ENCODE results near the gene BHLHA15.

The BHLHA15 gene

GRCh38 chr7:98177553-98177952 lies 33.7 kb upstream of the BHLHA15 start:
- Mint-ChIP-seq H3K27me3 (no peaks in the 10 kb centered on the region), H3K36me3 (ENCODE audit: low read depth) (peaks cover 14% of the 10 kb centered on the region), H3K27ac (no peak overlapping the region), H3K4me3 (no peak overlapping the region), H3K4me1 (ENCODE audit: low read depth) (no peaks in the 10 kb centered on the region), H3K9me3 (no peaks in the 10 kb centered on the region)

- H3K36me3 Mint-ChIP-seq (ENCODE audit: low read depth): peaks cover 14% of the 10 kb centered on the region
- H3K4me1 Mint-ChIP-seq (ENCODE audit: low read depth): no peaks in the 10 kb centered on the region
- no peak overlapping the region for H3K27ac Mint-ChIP-seq
- H3K9me3 Mint-ChIP-seq: no peaks in the 10 kb centered on the region
- no peak overlapping the region for H3K4me3 Mint-ChIP-seq
- H3K27me3 Mint-ChIP-seq: no peaks in the 10 kb centered on the region
Observed at GRCh38 chr7:98178321-98178720, 32.9 kb upstream of the BHLHA15 start.

GRCh38 chr7:98178762-98179490 lies 32.3 kb upstream of the BHLHA15 start:
- Mint-ChIP-seq H3K36me3 (ENCODE audit: low read depth) (peaks cover 14% of the 10 kb centered on the region), H3K27ac (no peak overlapping the region), H3K4me3 (no peak overlapping the region), H3K4me1 (ENCODE audit: low read depth) (no peaks in the 10 kb centered on the region), H3K9me3 (no peaks in the 10 kb centered on the region), H3K27me3 (no peaks in the 10 kb centered on the region)

- Mint-ChIP-seq H3K36me3 (ENCODE audit: low read depth) (peaks cover 10% of the 10 kb centered on the region), H3K4me1 (ENCODE audit: low read depth) (no peaks in the 10 kb centered on the region), H3K27me3 (no peaks in the 10 kb centered on the region), H3K4me3 (no peak overlapping the region), H3K9me3 (no peaks in the 10 kb centered on the region), H3K27ac (no peak overlapping the region)
Observed at GRCh38 chr7:98180751-98181150, 30.5 kb upstream of the BHLHA15 start.

GRCh38 chr7:98185101-98185500 lies 26.1 kb upstream of the BHLHA15 start:
- peaks cover 29% of the 10 kb centered on the region for H3K36me3 Mint-ChIP-seq (ENCODE audit: low read depth)
- no peak overlapping the region for H3K4me3 Mint-ChIP-seq
- H3K4me1 Mint-ChIP-seq (ENCODE audit: low read depth): no peaks in the 10 kb centered on the region
- H3K27ac Mint-ChIP-seq: no peak overlapping the region
- no peaks in the 10 kb centered on the region for H3K27me3 Mint-ChIP-seq
- H3K9me3 Mint-ChIP-seq: no peaks in the 10 kb centered on the region

GRCh38 chr7:98186452-98187137 lies 24.6 kb upstream of the BHLHA15 start:
- Mint-ChIP-seq H3K36me3 (ENCODE audit: low read depth) (peaks cover 31% of the 10 kb centered on the region), H3K27ac (no peak overlapping the region), H3K27me3 (no peaks in the 10 kb centered on the region), H3K9me3 (no peaks in the 10 kb centered on the region), H3K4me1 (ENCODE audit: low read depth) (no peaks in the 10 kb centered on the region), H3K4me3 (no peak overlapping the region)

- peaks cover 28% of the 10 kb centered on the region for H3K36me3 Mint-ChIP-seq (ENCODE audit: low read depth)
- H3K4me1 Mint-ChIP-seq (ENCODE audit: low read depth): no peaks in the 10 kb centered on the region
Observed at GRCh38 chr7:98187138-98187502, 24.1 kb upstream of the BHLHA15 start.

GRCh38 chr7:98189559-98189958 lies 21.7 kb upstream of the BHLHA15 start:
- Mint-ChIP-seq H3K27me3 (no peaks in the 10 kb centered on the region), H3K4me3 (no peak overlapping the region), H3K9me3 (no peaks in the 10 kb centered on the region), H3K27ac (no peak overlapping the region), H3K36me3 (ENCODE audit: low read depth) (peaks cover 45% of the 10 kb centered on the region), H3K4me1 (ENCODE audit: low read depth) (no peaks in the 10 kb centered on the region)

More at GRCh38 chr7:98187138-98187502, 24.1 kb upstream of the BHLHA15 start:
- no peak overlapping the region for H3K27ac Mint-ChIP-seq
- H3K9me3 Mint-ChIP-seq: no peaks in the 10 kb centered on the region
- no peaks in the 10 kb centered on the region for H3K27me3 Mint-ChIP-seq
- no peak overlapping the region for H3K4me3 Mint-ChIP-seq

GRCh38 chr7:98191668-98192431 lies 19.4 kb upstream of the BHLHA15 start:
- peaks cover 51% of the 10 kb centered on the region for H3K36me3 Mint-ChIP-seq (ENCODE audit: low read depth)
- no peak overlapping the region for H3K27ac Mint-ChIP-seq
- no peaks in the 10 kb centered on the region for H3K4me1 Mint-ChIP-seq (ENCODE audit: low read depth)
- no peaks in the 10 kb centered on the region for H3K27me3 Mint-ChIP-seq
- no peaks in the 10 kb centered on the region for H3K9me3 Mint-ChIP-seq
- no peak overlapping the region for H3K4me3 Mint-ChIP-seq

- Mint-ChIP-seq H3K27me3 (no peaks in the 10 kb centered on the region), H3K9me3 (no peaks in the 10 kb centered on the region), H3K4me1 (ENCODE audit: low read depth) (no peaks in the 10 kb centered on the region), H3K27ac (no peak overlapping the region), H3K4me3 (no peak overlapping the region), H3K36me3 (ENCODE audit: low read depth) (peaks cover 48% of the 10 kb centered on the region)
Observed at GRCh38 chr7:98192781-98193457, 18.3 kb upstream of the BHLHA15 start.

GRCh38 chr7:98193474-98194180 lies 17.6 kb upstream of the BHLHA15 start:
- no peaks in the 10 kb centered on the region for H3K4me1 Mint-ChIP-seq (ENCODE audit: low read depth)
- no peaks in the 10 kb centered on the region for H3K27me3 Mint-ChIP-seq
- no peak overlapping the region for H3K4me3 Mint-ChIP-seq
- no peaks in the 10 kb centered on the region for H3K9me3 Mint-ChIP-seq
- H3K27ac Mint-ChIP-seq: no peak overlapping the region
- H3K36me3 Mint-ChIP-seq (ENCODE audit: low read depth): peaks cover 42% of the 10 kb centered on the region

GRCh38 chr7:98194186-98194585 lies 17.1 kb upstream of the BHLHA15 start:
- peaks cover 41% of the 10 kb centered on the region for H3K36me3 Mint-ChIP-seq (ENCODE audit: low read depth)
- peaks cover 4% of the 10 kb centered on the region for H3K4me1 Mint-ChIP-seq (ENCODE audit: low read depth)
- no peaks in the 10 kb centered on the region for H3K9me3 Mint-ChIP-seq
- H3K27ac Mint-ChIP-seq: no peak overlapping the region
- no peaks in the 10 kb centered on the region for H3K27me3 Mint-ChIP-seq
- no peak overlapping the region for H3K4me3 Mint-ChIP-seq

GRCh38 chr7:98194672-98195457 lies 16.4 kb upstream of the BHLHA15 start:
- Mint-ChIP-seq H3K36me3 (ENCODE audit: low read depth) (peaks cover 40% of the 10 kb centered on the region), H3K4me1 (ENCODE audit: low read depth) (peaks cover 8% of the 10 kb centered on the region), H3K27ac (no peak overlapping the region), H3K4me3 (no peak overlapping the region), H3K9me3 (no peaks in the 10 kb centered on the region), H3K27me3 (no peaks in the 10 kb centered on the region)
